HepG2 (cell line): Measurements from ENCODE around the gene MCM8. TPM values are rescaled to one million over a fixed set of nuclear protein-coding genes. Genes with fewer than 3 reads are reported as not detected.

Experiments used
- ATAC-seq: fragments of 200-7000 bp; cut with Tn5 transposase; 3 replicates; pipeline ENCODE4 v1.9.1; 2020; ENCODE audit warnings: mild to moderate bottlenecking, moderate library complexity
- Bru-seq: library from RNA; stranded (reverse); fragments of 400-500 nt; gene quantifications from one replicate; lab custom pipeline; 2021; lab: Mats Ljungman, UMichigan
- BruChase-seq, 2 experiments: library from RNA; stranded (reverse); fragments of 400-500 nt; gene quantifications; one replicate each; lab custom pipeline; 2021; lab: Mats Ljungman, UMichigan
- BruUV-seq: library from RNA; stranded (reverse); fragments of 400-500 nt; replicated peaks from 2 replicates; lab custom pipeline; 2021; lab: Mats Ljungman, UMichigan
- CTCF ChIA-PET: fragments of 300-600 bp; formaldehyde crosslinking; extraction: SDS; loops from one replicate; lab custom pipeline; 2021; ENCODE audit warnings: low total read pairs, inconsistent platforms, low intra/inter-chr PET ratio; lab: Yijun Ruan, JAX
- POLR2A ChIA-PET: fragments of 350-600 bp; sonication (Branson Sonifier 250); formaldehyde crosslinking; loops from one replicate; lab custom pipeline; 2020; ENCODE audit warnings: antibody characterized with exemption, inconsistent platforms; lab: Yijun Ruan, JAX
- DNase-seq: peaks from one replicate; pipeline ENCODE4 v3.0.0-alpha.2; 2015; ENCODE audit warnings: low spot score
- FAIRE-seq: peaks from 3 replicates; lab custom pipeline; 2011; peaks lifted over from hg19 to GRCh38; lab: Jason Lieb, UNC
- H2AFZ ChIP-seq: one replicate; pipeline ENCODE4 v1.6.1; 2011; ENCODE audit warnings: low read length, inconsistent platforms
- H3K27ac ChIP-seq: fragments of 300-600 bp; 3 replicates; pipeline ENCODE4 v1.8.0; 2011; ENCODE audit warnings: mixed run types, mild to moderate bottlenecking, mixed read lengths, low read length, inconsistent platforms; ENCODE audit not compliant: insufficient read depth; ENCODE audit errors: extremely low read length
- H3K27me3 ChIP-seq, 2 experiments: fragments of 200-600 bp in 1 of 2; 2 replicates in 1 of 2; 3 replicates in 1 of 2; pipeline versions ENCODE4 v1.6.0 to v1.8.0; 2011; ENCODE audit warnings: low read length in 2 of 2, mild to moderate bottlenecking in 2 of 2, moderate library complexity in 2 of 2, inconsistent platforms in 1 of 2; ENCODE audit not compliant: insufficient read depth in 2 of 2, control insufficient read depth in 1 of 2
- H3K36me3 ChIP-seq, 2 experiments: fragments of 200-600 bp in 1 of 2; replicated peaks in 1 of 2; 2 replicates in 1 of 2; 3 replicates in 1 of 2; pipeline versions ENCODE4 v1.5.1 to v1.8.0; 2011; ENCODE audit warnings: low read length in 2 of 2, inconsistent platforms in 1 of 2; ENCODE audit not compliant: insufficient read depth in 2 of 2, control insufficient read depth in 1 of 2
- H3K4me1 ChIP-seq: 2 replicates; pipeline ENCODE4 v1.5.1; 2012; ENCODE audit warnings: low read length, inconsistent platforms; ENCODE audit not compliant: insufficient read depth
- H3K4me2 ChIP-seq: 2 replicates; pipeline ENCODE4 v1.6.0; 2011; ENCODE audit warnings: low read depth, low read length, inconsistent platforms
- H3K4me3 ChIP-seq, 3 experiments: fragments of 200-600 bp in 1 of 3; sonication (generic), shearing (Covaris generic) in 1 of 3; replicated peaks in 1 of 3; 2 replicates each; pipeline ENCODE4 v1.5.1; 2011 to 2016; ENCODE audit warnings: low read length in 3 of 3, inconsistent platforms in 2 of 3, low read depth in 2 of 3, mild to moderate bottlenecking in 2 of 3, control low read depth in 1 of 3, mixed read lengths in 1 of 3; ENCODE audit not compliant: insufficient read depth in 1 of 3
- H3K79me2 ChIP-seq: one replicate; pipeline ENCODE4 v1.6.1; 2011; ENCODE audit warnings: low read length, inconsistent platforms; ENCODE audit not compliant: insufficient read depth
- H3K9ac ChIP-seq: 2 replicates; pipeline ENCODE4 v1.6.0; 2011; ENCODE audit warnings: mild to moderate bottlenecking, low read depth, low read length, inconsistent platforms; ENCODE audit not compliant: insufficient read depth
- H3K9me3 ChIP-seq: 2 replicates; pipeline ENCODE4 v1.5.1; 2012; ENCODE audit warnings: mild to moderate bottlenecking, low read length
- H4K20me1 ChIP-seq: 2 replicates; pipeline ENCODE4 v1.6.0; 2011; ENCODE audit warnings: inconsistent platforms, mild to moderate bottlenecking, low read length, moderate library complexity; ENCODE audit not compliant: insufficient read depth
- HDAC6 ChIP-seq: fragments of 200-600 bp; sonication (generic); IDR thresholded peaks from 2 replicates; pipeline ENCODE4 v1.7.0; 2017; ENCODE audit warnings: mild to moderate bottlenecking, antibody characterized with exemption, low read length, low read depth
- SIN3A ChIP-seq: IDR thresholded peaks from 2 replicates; pipeline ENCODE4 v1.6.1; 2011; ENCODE audit warnings: low read depth, mild to moderate bottlenecking, control low read depth, low read length, borderline replicate concordance
- ZMYM2 ChIP-seq: sonication (generic); formaldehyde crosslinking; IDR thresholded peaks from 2 replicates; pipeline ENCODE4 v1.8.0; 2022; ENCODE audit warnings: mild to moderate bottlenecking, missing genetic modification reagents
- ZNF230 ChIP-seq: sonication (generic); formaldehyde crosslinking; IDR thresholded peaks from 2 replicates; pipeline ENCODE4 v1.4.0; 2020; ENCODE audit warnings: mild to moderate bottlenecking, missing genetic modification reagents
- ZNF501 ChIP-seq: sonication (generic); formaldehyde crosslinking; IDR thresholded peaks from 2 replicates; pipeline ENCODE4 v1.5.1; 2020; ENCODE audit warnings: mild to moderate bottlenecking, moderate library complexity, missing genetic modification reagents
- ZNF598 ChIP-seq: sonication (generic); formaldehyde crosslinking; IDR thresholded peaks from 2 replicates; pipeline ENCODE4 v1.5.1; 2020; ENCODE audit warnings: mild to moderate bottlenecking, missing genetic modification reagents, borderline replicate concordance
- ZNF792 ChIP-seq: IDR thresholded peaks from 2 replicates; pipeline ENCODE4 v1.6.1; 2016
- WGBS: methylation state at CpG from one replicate; pipeline ENCODE4 v1.1.6; 2017; ENCODE audit warnings: low lambda C conversion rate; 5-methylcytosine and 5-hydroxymethylcytosine counted together
- in situ Hi-C: cut with HindIII; loops from 2 replicates; pipeline ENCODE4 v1.10.0; 2017; ENCODE audit warnings: low pct_unique_long_range_greater_than_20kb; ENCODE audit not compliant: extremely low pct_ligation_motif_present
- intact Hi-C: fragments of 100-400 bp; cut with micrococcal nuclease; formaldehyde crosslinking; loops from one replicate; pipeline ENCODE4 v1.10.0; 2022; ENCODE audit not compliant: unreplicated experiment
- long read RNA-seq, 2 experiments: library from RNA in 1 of 2; library from polyadenylated mRNA in 1 of 2; stranded (forward) in 1 of 2; unstranded in 1 of 2; transcript quantifications; one replicate each; pipeline ENCODE4 v2.0.0, GENCODE V29; 2019 to 2022
- polyA minus RNA-seq, 3 experiments: library from RNA; depleted of rRNA, polyadenylated mRNA; stranded (reverse); fragments of >200 nt; gene quantifications; 2 replicates each; pipeline ENCODE4 v1.2.3, GENCODE V29; 2011; ENCODE audit warnings: low replicate concordance in 1 of 3
- polyA plus RNA-seq, 8 experiments: library from polyadenylated mRNA; depleted of rRNA in 3 of 8; stranded (reverse) in 7 of 8; unstranded in 1 of 8; fragments of >200 nt; fragmentation: Illumina TruSeq in 4 of 8; extraction: Trizol in 4 of 8; gene quantifications; 2 replicates each; pipeline versions ENCODE4 v1.2.1 to v1.2.3, GENCODE V29; 2011 to 2016; ENCODE audit warnings: low read depth in 4 of 8, missing spikeins in 1 of 8, mixed read lengths in 1 of 8; ENCODE audit not compliant: insufficient read depth in 1 of 8
- total RNA-seq, 5 experiments: library from RNA; depleted of rRNA; stranded (reverse); fragments of >200 nt; fragmentation: Illumina TruSeq; extraction: Trizol; gene quantifications; 2 replicates each; pipeline ENCODE4 v1.2.3, GENCODE V29; 2016; ENCODE audit warnings: low read depth in 1 of 5
- TF ChIP-seq, protein P1 (sequence below): sonication (generic); formaldehyde crosslinking; IDR thresholded peaks from 2 replicates; pipeline ENCODE4 v1.8.0; 2022; ENCODE audit warnings: missing genetic modification reagents, low read depth, mild to moderate bottlenecking, borderline replicate concordance
- TF ChIP-seq, protein P2 (sequence below): sonication (generic); formaldehyde crosslinking; IDR thresholded peaks from 2 replicates; pipeline ENCODE4 v1.4.0; 2020; ENCODE audit warnings: missing genetic modification reagents
- TF ChIP-seq, protein P3 (sequence below): IDR thresholded peaks from 2 replicates; pipeline ENCODE4 v1.6.1; 2016; ENCODE audit warnings: mild to moderate bottlenecking, missing biosample characterization, missing genetic modification reagents

The MCM8 gene
- total RNA-seq (2016; rRNA removed; fragmentation: Illumina TruSeq; extraction: Trizol) (59.3 and 91.2 TPM in 2 replicates), polyA plus RNA-seq (2011; rRNA removed) (7.7 and 11.5 TPM in 2 replicates), polyA minus RNA-seq (2011; rRNA and poly(A)+ RNA removed; ENCODE audit: low replicate concordance) (4.8 and 11.3 TPM in 2 replicates), Bru-seq, nascent RNA (percentile 79 among the genes with signal in this experiment), BruChase-seq, experiment 1, labeled RNA remaining after a 6-hour chase (percentile 76 among the genes with signal in this experiment), BruChase-seq, experiment 2, labeled RNA remaining after a 2-hour chase (percentile 81 among the genes with signal in this experiment)
- 15.7 and 19.4 TPM in 2 replicates for total RNA-seq (2016; cell fraction: cytosol; rRNA removed; fragmentation: Illumina TruSeq; extraction: Trizol; ENCODE audit: low read depth)
- 56.1 and 90.3 TPM in 2 replicates for total RNA-seq (2016; cell fraction: insoluble cytoplasmic fraction; rRNA removed; fragmentation: Illumina TruSeq; extraction: Trizol)
- 31.1 and 31.6 TPM in 2 replicates for total RNA-seq (2016; cell fraction: membrane; rRNA removed; fragmentation: Illumina TruSeq; extraction: Trizol)
- 37.2 and 42.4 TPM in 2 replicates for total RNA-seq (2016; cell fraction: nucleus; rRNA removed; fragmentation: Illumina TruSeq; extraction: Trizol)
- 4.4 and 5.6 TPM in 2 replicates for polyA plus RNA-seq (2011; cell fraction: cytosol; rRNA removed)
- 4.2 and 4.6 TPM in 2 replicates for polyA plus RNA-seq (2011; cell fraction: nucleus; rRNA removed)
- polyA plus RNA-seq (2012) = 9.5 and 15.9 TPM in 2 replicates
- 2.3 and 2.4 TPM in 2 replicates for polyA plus RNA-seq (2016; cell fraction: cytosol; fragmentation: Illumina TruSeq; extraction: Trizol; ENCODE audit: low read depth)
- polyA plus RNA-seq (2016; cell fraction: insoluble cytoplasmic fraction; fragmentation: Illumina TruSeq; extraction: Trizol; ENCODE audit: low read depth) = 54.6 and 61.4 TPM in 2 replicates
- polyA plus RNA-seq (2016; cell fraction: membrane; fragmentation: Illumina TruSeq; extraction: Trizol; ENCODE audit: low read depth) = 8.8 and 9.4 TPM in 2 replicates
- 34.3 and 37.9 TPM in 2 replicates for polyA plus RNA-seq (2016; cell fraction: nucleus; fragmentation: Illumina TruSeq; extraction: Trizol; ENCODE audit: insufficient read depth, low read depth)
- 7.7 and 10.4 TPM in 2 replicates for polyA minus RNA-seq (2011; cell fraction: cytosol; rRNA and poly(A)+ RNA removed)
- 11.6 and 11.7 TPM in 2 replicates for polyA minus RNA-seq (2011; cell fraction: nucleus; rRNA and poly(A)+ RNA removed)
- long read RNA-seq, experiment 1, partial matches to known transcripts = 3 of 4 reads
- long read RNA-seq, experiment 1, other reads (novel, unspliced or antisense) = 1 of 4 reads
- long read RNA-seq, experiment 2, partial matches to known transcripts = 7 of 14 reads
- long read RNA-seq, experiment 2, other reads (novel, unspliced or antisense) = 5 of 14 reads

DNA sequence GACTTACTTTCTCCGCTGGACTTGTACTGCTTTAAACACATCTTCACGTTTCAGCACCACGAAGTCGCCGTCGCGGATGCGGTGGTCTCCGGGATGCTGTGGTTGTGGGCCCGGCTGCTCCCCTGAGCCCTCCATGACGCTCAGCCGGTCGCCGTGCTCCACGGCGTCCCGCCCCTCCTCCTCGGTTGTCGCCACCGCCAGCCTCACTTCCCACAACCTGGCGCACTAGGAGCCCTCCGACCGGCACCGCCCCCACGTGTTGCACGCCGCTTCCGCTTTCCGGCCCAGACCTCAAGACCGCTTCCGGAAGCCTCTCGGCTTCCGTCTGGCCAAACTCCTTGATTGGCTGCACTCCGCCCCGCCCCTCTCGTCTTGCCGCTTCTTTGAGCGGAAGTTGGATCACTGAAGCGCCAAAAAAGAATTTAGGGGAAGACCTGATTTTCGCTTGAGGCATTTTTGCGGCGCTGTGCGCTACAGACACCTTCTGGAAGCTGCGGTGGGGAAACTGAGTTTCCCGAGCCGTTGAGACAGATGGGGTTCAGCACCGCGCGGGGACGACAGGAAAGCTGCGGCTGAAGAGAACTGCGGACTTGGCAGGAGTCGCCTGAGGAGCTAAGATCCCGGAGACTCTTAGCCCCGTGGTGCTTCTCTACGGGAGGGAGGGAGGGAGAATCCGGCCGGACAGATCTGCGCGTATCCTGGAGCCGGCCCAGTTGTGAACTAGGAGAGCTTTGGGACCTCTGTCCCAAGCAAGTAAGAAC, at the start of gene MCM8, which contains the start of gene TRMT6:
TSS of gene MCM8 (plus strand) at position 382 of the 761 bp plus-strand sequence. CDS start 1,364 bp downstream, outside the sequence.
TSS of gene TRMT6 (minus strand) at position 263 of the 761 bp plus-strand sequence. CDS start at position 135, 128 bp downstream.
- peak; percentile 95 for FAIRE-seq
- H3K27me3 ChIP-seq = no peaks in the 10 kb centered on the region; a peak in 1 of 5 replicates
- H3K4me3 ChIP-seq = peak within 1 kb of the TSS; percentile 67 to 85 (median 83)
- no peaks in the 10 kb centered on the region for H4K20me1 ChIP-seq
- ChIA-PET POLR2A (interaction anchor here (0.6 to 1.0 kb wide), 2 partner anchors 143 to 172 kb away, joined by 3 to 4 read pairs; partner anchors contain the start of gene FERMT1), CTCF (no interaction called here)
- peak; percentile 99 for ATAC-seq
- H3K4me1 ChIP-seq = peaks cover 36% of the 10 kb centered on the region
- whole genome bisulfite sequencing = under 1% methylated on average over 55 of the region's 61 CpGs
- H3K36me3 ChIP-seq = peaks cover 10 to 55% of the 10 kb centered on the region in 2 experiments
- BruUV-seq = no TSS peak
- peaks cover 39% of the 10 kb centered on the region for H3K79me2 ChIP-seq
- peak within 1 kb of the TSS; percentile 81 for H2AFZ ChIP-seq
- in situ Hi-C loops = no loop called here
- intact Hi-C loops = loop anchor here (1.0 kb wide), 2 partner anchors 53 to 124 kb away; no protein-coding TSS in a partner anchor
- peak within 1 kb of the TSS; percentile 80 for H3K9ac ChIP-seq
- peak within 1 kb of the TSS; percentile 82 for H3K27ac ChIP-seq
- peak; percentile 99 for DNase-seq
- peak within 1 kb of the TSS; percentile 89 for H3K4me2 ChIP-seq
- no peaks in the 10 kb centered on the region for H3K9me3 ChIP-seq
- TF ChIP-seq, protein P1, sequence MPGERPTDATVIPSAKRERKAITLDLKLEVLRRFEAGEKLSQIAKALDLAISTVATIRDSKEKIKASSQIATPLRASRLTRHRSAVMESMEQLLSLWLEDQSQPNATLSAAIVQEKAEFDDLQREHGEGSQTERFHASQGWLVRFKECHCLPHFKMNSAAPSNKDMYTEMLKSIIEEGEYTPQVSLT (CRISPR knock-in tag) = no peak; the same call in 1 of the 2 replicates
- TF ChIP-seq ZNF230 (CRISPR knock-in tag) (peak; percentile 74), ZNF598 (CRISPR knock-in tag) (peak; percentile 95), ZNF792 (peak; percentile 98), HDAC6 (no peak), ZNF501 (CRISPR knock-in tag) (peak; percentile 99), SIN3A (peak; percentile 100), ZMYM2 (CRISPR knock-in tag) (no peak)
- TF ChIP-seq, protein P2, sequence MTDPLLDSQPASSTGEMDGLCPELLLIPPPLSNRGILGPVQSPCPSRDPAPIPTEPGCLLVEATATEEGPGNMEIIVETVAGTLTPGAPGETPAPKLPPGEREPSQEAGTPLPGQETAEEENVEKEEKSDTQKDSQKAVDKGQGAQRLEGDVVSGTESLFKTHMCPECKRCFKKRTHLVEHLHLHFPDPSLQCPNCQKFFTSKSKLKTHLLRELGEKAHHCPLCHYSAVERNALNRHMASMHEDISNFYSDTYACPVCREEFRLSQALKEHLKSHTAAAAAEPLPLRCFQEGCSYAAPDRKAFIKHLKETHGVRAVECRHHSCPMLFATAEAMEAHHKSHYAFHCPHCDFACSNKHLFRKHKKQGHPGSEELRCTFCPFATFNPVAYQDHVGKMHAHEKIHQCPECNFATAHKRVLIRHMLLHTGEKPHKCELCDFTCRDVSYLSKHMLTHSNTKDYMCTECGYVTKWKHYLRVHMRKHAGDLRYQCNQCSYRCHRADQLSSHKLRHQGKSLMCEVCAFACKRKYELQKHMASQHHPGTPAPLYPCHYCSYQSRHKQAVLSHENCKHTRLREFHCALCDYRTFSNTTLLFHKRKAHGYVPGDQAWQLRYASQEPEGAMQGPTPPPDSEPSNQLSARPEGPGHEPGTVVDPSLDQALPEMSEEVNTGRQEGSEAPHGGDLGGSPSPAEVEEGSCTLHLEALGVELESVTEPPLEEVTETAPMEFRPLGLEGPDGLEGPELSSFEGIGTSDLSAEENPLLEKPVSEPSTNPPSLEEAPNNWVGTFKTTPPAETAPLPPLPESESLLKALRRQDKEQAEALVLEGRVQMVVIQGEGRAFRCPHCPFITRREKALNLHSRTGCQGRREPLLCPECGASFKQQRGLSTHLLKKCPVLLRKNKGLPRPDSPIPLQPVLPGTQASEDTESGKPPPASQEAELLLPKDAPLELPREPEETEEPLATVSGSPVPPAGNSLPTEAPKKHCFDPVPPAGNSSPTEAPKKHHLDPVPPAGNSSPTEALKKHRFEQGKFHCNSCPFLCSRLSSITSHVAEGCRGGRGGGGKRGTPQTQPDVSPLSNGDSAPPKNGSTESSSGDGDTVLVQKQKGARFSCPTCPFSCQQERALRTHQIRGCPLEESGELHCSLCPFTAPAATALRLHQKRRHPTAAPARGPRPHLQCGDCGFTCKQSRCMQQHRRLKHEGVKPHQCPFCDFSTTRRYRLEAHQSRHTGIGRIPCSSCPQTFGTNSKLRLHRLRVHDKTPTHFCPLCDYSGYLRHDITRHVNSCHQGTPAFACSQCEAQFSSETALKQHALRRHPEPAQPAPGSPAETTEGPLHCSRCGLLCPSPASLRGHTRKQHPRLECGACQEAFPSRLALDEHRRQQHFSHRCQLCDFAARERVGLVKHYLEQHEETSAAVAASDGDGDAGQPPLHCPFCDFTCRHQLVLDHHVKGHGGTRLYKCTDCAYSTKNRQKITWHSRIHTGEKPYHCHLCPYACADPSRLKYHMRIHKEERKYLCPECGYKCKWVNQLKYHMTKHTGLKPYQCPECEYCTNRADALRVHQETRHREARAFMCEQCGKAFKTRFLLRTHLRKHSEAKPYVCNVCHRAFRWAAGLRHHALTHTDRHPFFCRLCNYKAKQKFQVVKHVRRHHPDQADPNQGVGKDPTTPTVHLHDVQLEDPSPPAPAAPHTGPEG = peak; percentile 64; the same call in 1 of the 2 replicates
- TF ChIP-seq, protein P3, sequence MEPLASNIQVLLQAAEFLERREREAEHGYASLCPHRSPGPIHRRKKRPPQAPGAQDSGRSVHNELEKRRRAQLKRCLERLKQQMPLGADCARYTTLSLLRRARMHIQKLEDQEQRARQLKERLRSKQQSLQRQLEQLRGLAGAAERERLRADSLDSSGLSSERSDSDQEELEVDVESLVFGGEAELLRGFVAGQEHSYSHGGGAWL = peak; percentile 99
